Spinal cord (tissue), 10 donors: Measurements from ENCODE around the gene TMEM266. TPM values are rescaled to one million over a fixed set of nuclear protein-coding genes. Genes with fewer than 3 reads are reported as not detected.
A peak's percentile ranks its signal among the peaks of the same experiment; 100 is the strongest.
"Not testable (repeated sequence)": the region's sequence is repeated elsewhere in the genome, so short reads cannot be mapped to it uniquely, and the experiment has no call there.

Experiments used
- DNase-seq, 6 donors: peaks; one replicate each; pipeline versions ENCODE4 v3.0.0 to v3.0.0-alpha.2; 2013 to 2015; ENCODE audit warnings: low spot score in 6 of 6, low read depth in 4 of 6
- H3K27ac ChIP-seq: one replicate; pipeline ENCODE4 v1.5.1; 2013; ENCODE audit warnings: low read depth, low read length, control low read depth
- H3K27me3 ChIP-seq: one replicate; pipeline ENCODE4 v1.6.1; 2013; ENCODE audit warnings: low read length; ENCODE audit not compliant: control insufficient read depth, insufficient read depth
- H3K36me3 ChIP-seq: one replicate; pipeline ENCODE4 v1.6.1; 2013; ENCODE audit warnings: low read length; ENCODE audit not compliant: control insufficient read depth, insufficient read depth
- H3K4me1 ChIP-seq: one replicate; pipeline ENCODE4 v1.6.1; 2013; ENCODE audit warnings: low read length; ENCODE audit not compliant: control insufficient read depth, insufficient read depth
- H3K4me3 ChIP-seq: one replicate; pipeline ENCODE4 v1.5.1; 2013; ENCODE audit warnings: low read depth, low read length, control low read depth
- H3K9me3 ChIP-seq: one replicate; pipeline ENCODE4 v1.6.1; 2013; ENCODE audit warnings: low read length; ENCODE audit not compliant: control insufficient read depth, insufficient read depth
- WGBS: methylation state at CpG from one replicate; pipeline ENCODE4 v1.1.5; 2013; ENCODE audit warnings: missing lambda C conversion rate; ENCODE audit not compliant: insufficient coverage; 5-methylcytosine and 5-hydroxymethylcytosine counted together
- polyA plus RNA-seq, 2 donors: library from polyadenylated mRNA; unstranded; fragments of 120-200 nt; gene quantifications; one replicate each; pipeline ENCODE4 v1.2.1, GENCODE V29; 2013; ENCODE audit not compliant: insufficient read length in 2 of 2
- total RNA-seq, 2 donors: library from RNA; depleted of rRNA in 1 of 2; stranded (reverse); fragments of 120-200 nt in 1 of 2; fragments of >200 nt in 1 of 2; gene quantifications; one replicate each; pipeline versions ENCODE4 v1.2.3 to v1.2.4, GENCODE V29; 2013 to 2014
- donor health status: healthy.

The TMEM266 gene
- total and polyA plus RNA-seq, 4 donors, result 3.4 to 13.3 (median 7.9) TPM

DNA sequence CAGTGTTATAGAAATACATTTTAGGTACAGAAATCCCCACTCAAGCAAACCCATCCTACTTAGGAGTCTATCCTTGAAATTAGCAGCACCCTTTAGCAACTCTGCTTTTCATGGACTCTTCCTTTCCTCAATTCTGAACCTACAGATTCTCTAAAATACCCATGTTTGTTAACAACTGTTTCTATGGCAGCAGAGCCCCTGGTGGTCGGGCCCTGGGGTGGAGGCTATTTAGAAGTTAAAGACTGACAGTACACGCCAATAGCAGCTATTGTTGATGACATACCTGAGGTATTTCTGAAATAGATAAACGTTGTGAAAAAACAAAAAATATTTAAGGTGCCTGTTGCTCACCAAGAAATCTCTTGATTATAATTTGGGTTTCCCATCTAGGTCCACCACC, 24.2 kb upstream of the TMEM266 start:
- Histone ChIP-seq H3K27me3 (no peaks in the 10 kb centered on the region), H3K27ac (no peak overlapping the region), H3K4me1 (no peaks in the 10 kb centered on the region), H3K9me3 (peaks cover 1% of the 10 kb centered on the region), H3K4me3 (no peak overlapping the region), H3K36me3 (no peaks in the 10 kb centered on the region)
- 22% methylated on average over 2 of the region's 3 CpGs for WGBS
- DNase-seq, result no peak

DNA sequence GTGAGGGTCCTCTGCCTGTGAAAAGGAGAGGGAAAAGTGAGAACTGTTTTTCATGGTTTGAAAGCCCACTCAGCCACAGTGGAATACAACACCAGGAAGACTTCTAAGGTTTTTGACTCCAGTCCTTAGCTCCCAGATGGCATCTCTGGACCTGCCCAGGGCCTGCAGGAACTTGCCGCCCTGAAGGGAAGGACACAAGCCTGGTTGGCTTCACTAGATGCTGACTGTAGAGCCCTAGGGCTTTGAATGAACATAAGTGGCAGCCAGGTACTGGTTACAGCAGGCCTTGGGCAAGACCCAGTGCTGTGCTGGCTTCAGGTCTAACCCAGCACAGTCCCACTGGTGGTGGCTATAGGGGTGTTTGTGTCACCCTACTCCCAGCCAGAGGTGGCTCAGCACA, 21.3 kb upstream of the TMEM266 start:
- Histone ChIP-seq H3K36me3 (no peaks in the 10 kb centered on the region), H3K27me3 (no peaks in the 10 kb centered on the region), H3K9me3 (peaks cover 1% of the 10 kb centered on the region), H3K4me3 (no peak overlapping the region), H3K4me1 (no peaks in the 10 kb centered on the region), H3K27ac (no peak overlapping the region)
- no peak for DNase-seq
- WGBS, result 100% methylated on average over 1 of the region's 1 CpG

DNA sequence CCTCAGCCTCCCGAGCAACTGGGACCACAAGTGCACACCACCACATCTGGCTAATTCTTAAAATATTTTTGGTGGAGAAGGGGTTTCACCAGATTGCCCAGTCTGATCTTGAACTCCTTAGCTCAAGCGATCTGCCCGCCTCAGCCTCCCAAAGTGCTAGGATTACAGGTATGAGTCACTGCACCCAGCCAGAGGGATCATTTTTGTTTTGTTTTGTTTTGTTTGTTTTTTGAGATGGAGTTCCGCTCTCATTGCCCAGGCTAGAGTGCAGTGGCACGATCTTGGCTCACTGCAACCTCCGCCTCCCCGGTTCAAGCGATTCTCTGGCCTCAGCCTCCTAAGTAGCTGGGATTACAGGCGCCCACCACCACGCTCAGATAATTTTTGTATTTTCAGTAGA, 5.6 kb upstream of the TMEM266 start:
- not testable (repeated sequence) for H3K27me3 ChIP-seq, H3K4me1 ChIP-seq, H3K36me3 ChIP-seq, DNase-seq, H3K4me3 ChIP-seq, H3K9me3 ChIP-seq, H3K27ac ChIP-seq
- WGBS, result 98% methylated on average over 7 of the region's 10 CpGs

DNA sequence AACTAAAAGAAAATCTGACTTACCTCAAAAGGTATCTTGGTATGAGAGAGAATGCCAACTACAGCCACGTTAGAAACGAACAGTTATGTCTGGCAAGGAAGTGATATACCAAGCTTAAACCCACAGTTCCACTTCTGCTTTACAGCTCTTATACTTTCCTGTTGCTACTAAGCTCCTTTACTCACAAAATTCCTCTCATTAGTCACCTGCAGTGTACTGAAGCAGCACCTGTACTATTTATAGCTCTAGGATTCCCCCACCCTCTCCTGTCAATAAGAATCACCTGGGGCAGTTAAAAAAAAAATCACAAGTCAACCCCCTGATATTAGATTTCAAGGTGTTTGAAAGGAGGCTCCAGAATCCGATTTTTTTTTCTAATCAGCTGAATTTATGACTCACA, 2.9 kb upstream of the TMEM266 start:
- Histone ChIP-seq H3K4me3 (no peak overlapping the region), H3K36me3 (no peaks in the 10 kb centered on the region), H3K4me1 (peaks cover 13% of the 10 kb centered on the region), H3K27ac (no peak overlapping the region), H3K9me3 (no peaks in the 10 kb centered on the region), H3K27me3 (peaks cover 9% of the 10 kb centered on the region)
- 65% methylated on average over 2 of the region's 3 CpGs for WGBS
- no peak for DNase-seq

DNA sequence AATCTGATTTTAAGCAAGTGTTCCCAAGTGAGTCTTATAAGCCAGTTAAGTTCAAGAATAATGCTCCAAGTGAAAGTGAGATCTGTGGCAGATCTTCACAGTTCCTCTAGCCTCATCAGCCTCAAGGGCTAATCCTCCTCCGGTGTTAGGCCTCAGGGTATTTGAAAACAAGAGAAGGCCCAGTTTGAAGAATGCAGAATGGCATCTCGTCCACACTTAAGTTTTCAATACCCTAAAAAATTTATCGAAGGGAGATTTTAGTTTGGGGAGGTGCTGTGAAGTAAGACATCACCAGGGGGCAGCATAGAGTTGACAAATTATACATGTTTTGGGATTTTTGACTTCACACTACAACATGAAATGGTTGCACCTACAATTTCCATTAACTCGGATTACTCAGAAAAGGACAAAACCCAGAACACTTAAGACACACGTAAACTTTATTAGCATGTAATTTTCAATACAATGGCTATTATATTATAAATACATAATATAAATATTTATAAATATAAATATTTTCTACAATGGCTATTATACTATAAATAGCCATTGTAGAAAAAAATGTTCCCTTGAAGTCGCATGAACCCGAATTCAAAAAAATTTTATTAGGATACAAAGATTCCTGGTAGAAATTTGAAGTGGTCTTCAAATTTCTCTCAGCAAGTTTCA, 2.3 kb upstream of the TMEM266 start:
- Histone ChIP-seq H3K9me3 (no peaks in the 10 kb centered on the region), H3K4me1 (peaks cover 13% of the 10 kb centered on the region), H3K27me3 (peaks cover 9% of the 10 kb centered on the region), H3K27ac (no peak overlapping the region), H3K36me3 (no peaks in the 10 kb centered on the region), H3K4me3 (no peak overlapping the region)
- peak in 5 of 6 donors; percentile 26 to 86 (median 59) for DNase-seq
- no CpG with 5 or more reads among the region's 7 CpGs for WGBS

DNA sequence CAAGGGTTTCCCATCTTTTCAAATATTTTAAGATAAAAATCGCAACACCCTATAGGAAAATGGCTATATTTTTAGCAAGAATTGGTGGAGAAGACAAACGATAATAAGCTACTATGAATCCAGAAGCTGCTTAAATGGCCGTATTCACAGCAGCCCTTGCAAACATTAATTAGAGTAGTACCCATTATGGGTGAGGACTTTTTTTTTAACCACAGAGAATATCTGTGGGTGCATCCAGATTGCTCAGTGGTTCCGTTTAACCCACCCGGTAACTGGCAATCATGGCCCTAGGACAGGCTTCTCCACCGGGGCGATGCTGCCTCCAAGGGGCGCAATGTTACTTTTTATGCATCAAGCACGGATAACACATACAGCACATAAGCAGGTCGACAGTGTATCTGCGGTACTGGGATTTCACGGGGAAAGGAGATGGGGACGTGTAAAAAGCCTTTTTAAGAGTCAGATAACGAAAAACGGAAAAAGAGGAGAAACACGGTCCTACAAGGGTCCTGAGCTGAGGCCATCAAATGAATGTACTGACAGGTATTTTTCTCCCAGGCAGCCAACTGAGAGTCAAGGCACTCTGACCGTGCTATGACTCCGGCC, 968 bp upstream of the TMEM266 start:
- Histone ChIP-seq H3K27ac (peak overlapping the region; percentile 38), H3K36me3 (no peaks in the 10 kb centered on the region), H3K4me1 (peaks cover 13% of the 10 kb centered on the region), H3K4me3 (peak overlapping the region; percentile 64), H3K9me3 (no peaks in the 10 kb centered on the region), H3K27me3 (peaks cover 9% of the 10 kb centered on the region)
- whole genome bisulfite sequencing, result 3% methylated on average over 11 of the region's 18 CpGs
- peak in 3 of 6 donors; percentile 17 to 83 (median 65) for DNase-seq

DNA sequence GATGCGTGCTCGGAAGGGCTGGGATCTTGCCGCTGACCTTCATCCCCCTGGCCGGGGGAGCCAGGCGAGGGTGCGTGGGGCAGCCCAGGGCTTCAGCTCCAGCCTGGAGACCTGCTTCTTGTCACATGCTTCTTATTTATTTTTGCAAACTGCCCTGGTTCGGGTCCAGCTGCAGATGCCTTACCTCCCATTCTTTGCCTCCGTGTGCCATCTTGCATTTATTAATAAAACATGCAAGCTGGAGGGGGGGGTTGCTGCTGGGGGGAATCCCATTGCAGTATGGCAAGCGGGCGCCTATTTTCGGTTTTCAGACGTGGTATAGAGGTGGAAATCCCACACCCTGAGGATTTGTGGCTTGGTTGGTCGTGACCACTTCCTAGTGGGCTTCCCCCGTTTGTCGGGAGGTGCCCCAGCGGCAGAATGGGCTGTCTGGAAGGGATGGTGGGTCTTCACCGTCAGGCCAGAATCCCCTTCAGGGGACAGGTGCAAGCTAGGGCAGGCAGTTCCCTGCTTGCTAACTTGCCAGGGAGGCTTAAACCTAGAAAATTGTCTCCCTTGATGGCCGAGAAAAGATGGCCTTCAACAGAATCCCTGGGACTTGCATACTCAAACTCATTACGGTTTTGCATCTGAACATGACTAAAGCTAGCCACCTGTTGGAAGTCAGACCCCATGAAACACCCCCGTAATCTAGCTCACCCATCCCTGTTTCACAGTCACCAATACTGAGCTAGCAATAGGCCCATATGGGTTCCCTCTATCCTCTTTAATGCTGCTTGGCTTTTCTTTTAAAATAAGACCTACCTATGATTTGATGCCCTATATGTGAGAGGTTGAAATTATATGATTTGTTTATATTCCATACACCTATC, 569 bp downstream of the TMEM266 start:
- H3K4me3 ChIP-seq, result peak overlapping the region; percentile 58
- peaks cover 13% of the 10 kb centered on the region for H3K4me1 ChIP-seq
- 18% methylated on average over 18 of the region's 20 CpGs for WGBS
- peaks cover 9% of the 10 kb centered on the region for H3K27me3 ChIP-seq
- H3K36me3 ChIP-seq, result no peaks in the 10 kb centered on the region
- peak in 1 of 6 donors; percentile 71 for DNase-seq
- H3K27ac ChIP-seq, result no peak overlapping the region
- H3K9me3 ChIP-seq, result no peaks in the 10 kb centered on the region

DNA sequence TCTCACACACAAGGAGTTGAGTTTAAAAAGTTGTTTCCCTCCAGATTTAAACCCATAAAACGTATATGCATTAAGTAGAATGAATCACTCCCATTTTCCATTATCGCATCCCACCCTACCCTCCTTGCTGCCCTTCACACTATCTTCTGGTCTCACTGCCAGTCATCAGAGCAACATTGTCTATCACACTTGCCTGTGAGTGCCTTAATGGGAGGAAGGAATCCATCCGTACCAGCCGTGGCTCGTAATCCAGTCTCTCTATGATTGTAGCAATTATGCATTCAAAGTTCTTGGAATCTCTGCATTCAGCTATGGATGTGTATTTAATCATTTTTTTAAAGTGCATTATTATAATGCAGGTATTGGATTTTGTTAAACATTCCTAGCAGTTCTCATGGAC, 1.9 kb downstream of the TMEM266 start:
- Histone ChIP-seq H3K27ac (no peak overlapping the region), H3K4me1 (peaks cover 13% of the 10 kb centered on the region), H3K36me3 (no peaks in the 10 kb centered on the region), H3K9me3 (no peaks in the 10 kb centered on the region), H3K4me3 (no peak overlapping the region), H3K27me3 (peaks cover 9% of the 10 kb centered on the region)
- no peak for DNase-seq
- no CpG with 5 or more reads among the region's 5 CpGs for WGBS

DNA sequence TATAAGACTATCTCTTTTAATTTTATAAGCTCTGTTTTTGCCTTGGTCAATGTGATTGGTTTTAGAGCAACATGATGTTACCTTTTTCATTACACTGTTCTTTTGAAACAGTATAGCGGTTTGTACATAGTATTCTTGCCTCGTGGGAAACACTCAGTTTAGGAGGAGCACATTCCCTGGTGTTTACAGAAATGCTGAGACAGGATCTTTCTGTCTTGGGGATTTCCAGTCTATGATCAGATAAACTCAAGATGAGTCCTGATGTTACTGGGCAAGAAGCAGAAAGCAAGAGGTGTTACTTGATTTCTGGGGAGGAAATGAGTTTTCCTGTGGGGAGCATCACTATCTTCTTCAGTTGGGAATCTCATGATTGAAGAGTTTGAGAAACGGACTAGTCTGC, 2.5 kb downstream of the TMEM266 start:
- Histone ChIP-seq H3K9me3 (no peaks in the 10 kb centered on the region), H3K36me3 (no peaks in the 10 kb centered on the region), H3K27me3 (peaks cover 9% of the 10 kb centered on the region), H3K4me3 (no peak overlapping the region), H3K27ac (no peak overlapping the region), H3K4me1 (peaks cover 13% of the 10 kb centered on the region)
- 63% methylated on average over 2 of the region's 3 CpGs for WGBS
- no peak for DNase-seq
